CD4-positive, alpha-beta T cell treated with Interleukin-17A for 4 hours (primary cell): Measurements from ENCODE around the gene IFT57.
"Not testable (repeated sequence)": the region's sequence is repeated elsewhere in the genome, so short reads cannot be mapped to it uniquely, and the experiment has no call there.

ENCODE experiments used
- DNase-seq: peaks from one replicate; pipeline ENCODE4 v3.0.0-alpha.2; 2020; ENCODE audit warnings: mixed read lengths

Gene IFT57

GRCh38 chr3:108221911-108222852 lies at the start of gene IFT57:
IFT57 (minus strand) TSS chr3:108222424; CDS start chr3:108222322, 102 bp downstream.
- peak; percentile 97 for DNase-seq

DNA sequence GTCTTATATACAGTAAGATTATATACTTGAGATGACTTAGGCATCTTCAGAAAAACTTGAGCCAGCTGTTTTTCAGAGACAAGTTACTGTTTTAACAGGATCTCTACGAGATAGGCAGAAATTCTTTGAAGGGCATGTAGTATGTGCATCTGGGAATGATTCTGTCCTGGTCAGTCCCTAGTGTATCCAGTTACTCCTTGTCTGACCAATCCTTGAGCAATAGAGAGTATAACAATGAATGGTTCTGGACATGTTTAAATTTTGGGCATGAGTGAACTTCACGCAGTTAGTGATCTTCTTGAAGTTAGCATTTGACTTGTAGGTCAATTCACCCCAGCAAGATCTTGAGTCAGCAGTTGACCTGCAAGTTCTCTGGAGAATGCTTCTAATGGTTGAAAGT lies 49.4 kb upstream of the IFT57 start:
- no peak for DNase-seq

DNA sequence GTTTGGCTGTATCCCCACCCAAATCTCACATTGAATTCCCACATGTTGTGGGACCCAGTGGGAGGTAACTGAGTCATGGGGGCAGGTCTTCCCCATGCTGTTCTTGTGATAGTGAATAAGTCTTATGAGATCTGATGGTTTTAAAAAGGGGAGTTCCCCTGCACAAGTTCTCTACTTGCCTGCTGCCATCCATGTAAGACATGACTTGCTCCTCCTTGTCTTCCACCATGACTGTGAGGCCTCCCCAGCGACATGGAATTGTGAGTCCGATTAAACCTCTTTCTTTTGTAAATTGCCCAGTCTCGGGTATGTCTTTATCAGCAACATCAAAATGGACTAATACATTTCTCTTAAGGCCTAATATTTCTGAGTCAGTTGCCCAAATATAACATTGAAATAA lies 46.0 kb upstream of the IFT57 start:
- DNase-seq = not testable (repeated sequence)

- not testable (repeated sequence) for DNase-seq
Measured at GRCh38 chr3:108264534-108265298, 42.5 kb upstream of the IFT57 start.

DNA sequence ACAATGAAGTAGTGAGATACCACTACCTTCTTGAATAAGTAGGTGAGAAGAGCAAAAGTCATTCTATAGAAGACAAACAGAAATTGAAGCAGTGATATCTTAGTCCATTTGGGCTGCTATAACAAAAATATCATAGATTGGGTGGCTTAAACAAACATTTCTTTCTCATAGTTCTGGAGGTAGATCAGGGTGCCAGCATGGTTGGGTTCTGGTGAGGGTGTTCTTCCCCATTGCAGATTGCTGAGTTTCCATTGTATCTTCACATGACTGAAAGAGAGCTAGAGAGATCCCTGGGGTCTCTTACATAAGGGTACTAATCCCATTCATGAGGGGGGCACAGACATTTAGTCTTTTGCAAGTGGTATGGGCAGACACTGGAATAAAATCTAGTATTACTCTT lies 32.9 kb upstream of the IFT57 start:
- DNase-seq = no peak

DNA sequence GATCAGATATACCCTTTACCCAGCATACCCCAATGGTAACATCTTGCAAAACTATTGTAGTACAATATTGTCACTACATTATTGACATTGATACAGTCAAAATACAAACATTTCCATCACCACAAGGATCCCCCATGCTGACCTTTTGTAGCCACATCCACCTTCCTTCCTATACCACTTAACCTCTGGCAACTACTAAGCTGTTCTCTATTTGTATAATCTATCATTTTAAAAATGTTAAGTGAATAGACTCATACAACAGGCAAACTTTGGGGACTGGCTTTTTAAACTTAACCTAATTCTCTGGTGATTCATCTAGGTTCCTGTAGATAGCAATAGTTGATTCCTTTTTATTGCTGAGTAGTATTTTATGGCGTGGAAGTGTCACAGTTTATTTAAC lies 29.6 kb upstream of the IFT57 start:
- DNase-seq = no peak

DNA sequence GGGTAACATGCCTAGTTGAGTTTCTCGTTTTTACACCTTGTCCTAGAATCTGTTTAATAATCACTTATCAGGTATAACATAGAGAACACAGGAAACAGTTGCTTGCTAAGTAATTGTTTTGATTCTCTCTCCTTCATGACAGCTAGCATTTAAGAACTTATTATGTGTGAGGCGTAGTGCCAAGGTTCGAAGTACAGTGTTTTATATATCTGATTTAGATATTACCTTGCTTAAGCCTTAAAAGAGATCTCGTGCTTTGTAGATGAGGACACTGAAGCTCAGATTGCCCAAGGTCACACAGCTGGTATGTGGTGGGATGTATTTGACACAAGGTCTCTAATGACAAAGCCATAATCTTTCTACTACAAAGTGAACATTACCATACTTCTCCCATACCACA lies 29.0 kb upstream of the IFT57 start:
- DNase-seq = no peak

- no peak for DNase-seq
Measured at GRCh38 chr3:108250626-108251025, 28.4 kb upstream of the IFT57 start.

- no peak for DNase-seq
Measured at GRCh38 chr3:108243243-108243642, 21.0 kb upstream of the IFT57 start.

GRCh38 chr3:108242776-108243175 lies 20.6 kb upstream of the IFT57 start:
- no peak for DNase-seq

DNA sequence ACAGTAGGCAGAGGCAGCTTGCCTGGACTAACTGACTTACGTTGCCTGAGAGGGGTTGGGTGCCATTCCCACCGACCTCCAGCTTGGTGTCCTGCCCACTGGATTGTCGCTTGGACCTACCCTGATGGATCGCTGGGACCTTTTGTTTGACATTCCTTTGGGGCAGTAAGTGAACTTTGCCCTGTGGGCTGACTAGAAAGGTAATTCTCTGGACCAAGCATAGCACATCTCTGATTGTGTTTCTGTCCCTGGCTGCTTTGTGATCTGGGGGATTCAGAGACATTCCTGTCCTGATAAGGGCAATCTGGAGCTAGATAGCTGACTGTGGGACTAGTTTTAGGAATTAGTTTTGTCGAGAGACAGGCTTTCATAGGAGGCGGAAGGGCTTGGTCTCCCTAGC lies 19.5 kb upstream of the IFT57 start:
- DNase-seq = no peak

GRCh38 chr3:108241146-108241545 lies 18.9 kb upstream of the IFT57 start:
- DNase-seq = no peak

- DNase-seq = no peak
Measured at GRCh38 chr3:108239082-108239481, 16.9 kb upstream of the IFT57 start.

GRCh38 chr3:108235290-108235689 lies 13.1 kb upstream of the IFT57 start:
- no peak for DNase-seq

GRCh38 chr3:108234387-108234957 lies 12.2 kb upstream of the IFT57 start:
- no peak for DNase-seq

GRCh38 chr3:108228286-108228685 lies 6.1 kb upstream of the IFT57 start:
- DNase-seq = no peak

- no peak for DNase-seq
Measured at GRCh38 chr3:108227131-108227530, 4.9 kb upstream of the IFT57 start.

DNA sequence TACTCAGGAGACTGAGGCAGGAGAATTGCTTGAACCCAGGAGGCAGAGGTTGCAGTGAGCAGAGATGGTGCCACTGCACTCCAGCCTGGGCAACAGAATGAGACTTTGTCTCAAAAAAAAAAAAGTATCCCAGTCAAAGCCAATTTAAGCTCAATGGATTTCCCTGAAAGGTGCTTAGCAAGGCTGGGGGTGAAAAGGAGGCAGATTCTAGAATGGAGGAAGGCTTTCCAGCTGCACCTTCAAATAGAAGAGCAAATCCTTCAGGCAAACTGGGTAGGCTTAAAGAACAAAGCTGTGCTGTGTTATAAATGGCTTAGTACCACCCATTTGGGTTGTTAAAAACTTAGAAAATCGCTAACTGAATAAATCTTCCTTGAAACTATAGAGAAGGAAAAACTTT lies 3.0 kb upstream of the IFT57 start:
- no peak for DNase-seq

DNA sequence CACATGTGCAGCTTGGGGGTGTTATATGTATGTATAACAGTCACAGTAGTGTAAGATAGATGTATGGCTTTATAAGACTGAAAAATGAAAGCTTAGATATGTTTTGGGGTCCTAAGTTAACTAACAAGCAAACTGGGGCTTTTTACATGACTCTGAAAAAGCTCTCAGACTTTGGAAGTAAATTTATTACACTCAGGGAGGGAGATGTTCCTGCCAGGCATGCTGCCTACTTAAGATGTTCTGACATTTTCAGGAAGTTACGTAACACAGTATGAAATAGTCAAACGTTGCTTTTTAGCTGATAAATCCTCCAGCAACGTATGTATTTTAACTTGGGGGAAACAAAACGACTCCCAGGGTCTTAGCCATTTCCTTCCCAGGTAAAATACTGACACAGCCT lies 1.7 kb upstream of the IFT57 start:
- peak; percentile 20 for DNase-seq

GRCh38 chr3:108222853-108223565 lies 785 bp upstream of the IFT57 start:
- DNase-seq = no peak

DNA sequence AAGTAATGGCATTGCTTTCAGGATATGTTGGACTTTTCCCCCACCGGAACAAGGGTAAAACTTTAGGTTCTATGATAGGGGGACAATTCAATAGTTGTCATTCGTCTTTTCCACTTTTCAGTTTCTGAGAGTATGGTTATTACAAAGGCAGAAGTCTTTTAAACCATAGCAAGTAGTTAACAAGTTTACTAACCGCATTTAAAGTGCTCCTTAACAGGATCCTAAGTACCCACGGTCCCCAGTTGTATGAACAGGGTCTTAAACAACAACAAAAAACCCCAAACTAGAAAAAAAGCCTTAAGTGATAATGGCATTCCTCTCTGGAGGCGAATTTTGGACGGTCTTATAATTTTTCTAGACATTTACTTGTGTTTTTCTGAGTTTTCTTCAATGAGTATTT lies 831 bp downstream of the IFT57 start:
- DNase-seq = no peak

- no peak for DNase-seq
Measured at GRCh38 chr3:108219336-108219735, 2.9 kb downstream of the IFT57 start.

GRCh38 chr3:108218811-108219210 lies 3.4 kb downstream of the IFT57 start:
- no peak for DNase-seq
